Endodermal cell (in vitro differentiated cells): ENCODE results near the gene C13orf46. TPM values are rescaled to one million over a fixed set of nuclear protein-coding genes. Genes with fewer than 3 reads are reported as not detected.
A peak's percentile ranks its signal among the peaks of the same experiment; 100 is the strongest.

Source experiments
- DNase-seq: peaks from one replicate; pipeline ENCODE4 v3.0.0-alpha.2; 2017
- H3K27ac ChIP-seq: 2 replicates; pipeline ENCODE4 v1.5.1; 2013; ENCODE audit warnings: mild to moderate bottlenecking, low read depth, low read length, moderate library complexity
- H3K27me3 ChIP-seq: 2 replicates; pipeline ENCODE4 v1.6.1; 2013; ENCODE audit warnings: mild to moderate bottlenecking, low read length, moderate library complexity; ENCODE audit not compliant: insufficient read depth, control insufficient read depth, poor library complexity, severe bottlenecking
- H3K36me3 ChIP-seq: 2 replicates; pipeline ENCODE4 v1.7.0; 2013; ENCODE audit warnings: mild to moderate bottlenecking, low read length, moderate library complexity; ENCODE audit not compliant: control insufficient read depth, insufficient read depth
- H3K4me1 ChIP-seq: one replicate; pipeline ENCODE4 v1.7.0; 2013; ENCODE audit warnings: low read length; ENCODE audit not compliant: control insufficient read depth, insufficient read depth
- H3K4me3 ChIP-seq: 2 replicates; pipeline ENCODE4 v1.5.1; 2013; ENCODE audit warnings: mild to moderate bottlenecking, low read length, moderate library complexity
- H3K9ac ChIP-seq: 2 replicates; pipeline ENCODE4 v1.6.1; 2013; ENCODE audit warnings: mild to moderate bottlenecking, low read length, moderate library complexity; ENCODE audit not compliant: poor library complexity, severe bottlenecking; ENCODE audit errors: extremely low read depth
- H3K9me3 ChIP-seq: 2 replicates; pipeline ENCODE4 v1.6.1; 2013; ENCODE audit warnings: mild to moderate bottlenecking, low read length, moderate library complexity; ENCODE audit not compliant: control insufficient read depth
- H3K27ac Mint-ChIP-seq: 2 replicates; pipeline ENCODE4 v1.8.0; 2020; ENCODE audit warnings: mixed read lengths
- H3K27me3 Mint-ChIP-seq: 2 replicates; pipeline ENCODE4 v1.8.0; 2021; ENCODE audit warnings: mild to moderate bottlenecking, mixed read lengths; ENCODE audit not compliant: insufficient read depth
- H3K36me3 Mint-ChIP-seq: 2 replicates; pipeline ENCODE4 v1.8.0; 2020; ENCODE audit warnings: low read depth, mixed read lengths
- H3K4me1 Mint-ChIP-seq: 2 replicates; pipeline ENCODE4 v1.8.0; 2020; ENCODE audit warnings: mixed read lengths
- H3K4me3 Mint-ChIP-seq: 2 replicates; pipeline ENCODE4 v1.8.0; 2020; ENCODE audit warnings: mild to moderate bottlenecking, moderate library complexity, mixed read lengths
- H3K9me3 Mint-ChIP-seq: 2 replicates; pipeline ENCODE4 v1.8.0; 2020; ENCODE audit warnings: mild to moderate bottlenecking, mixed read lengths
- CTCF ChIP-seq: fragments of 200-600 bp; sonication (generic); conservative IDR thresholded peaks from 2 replicates; pipeline ENCODE4 v1.5.0; 2021; ENCODE audit warnings: antibody characterized with exemption, mild to moderate bottlenecking
- WGBS, 2 experiments: methylation state at CpG; one replicate each; pipeline versions ENCODE4 v1.1.5 to v1.1.7; 2013; ENCODE audit warnings: missing lambda C conversion rate in 2 of 2, mixed read lengths in 1 of 2; ENCODE audit not compliant: insufficient coverage in 1 of 2, insufficient read length in 1 of 2; 5-methylcytosine and 5-hydroxymethylcytosine counted together
- total RNA-seq, 2 donors: library from RNA; stranded (reverse); fragmentation: NEBNext Ultra II Directional in 1 of 2; extraction: Animal tissue kit (Norgen Biotek cat#: 25700) in 1 of 2; gene quantifications; 2 replicates in 1 of 2; 3 replicates in 1 of 2; pipeline ENCODE4 v1.2.1, GENCODE V29; 2021

The C13orf46 gene
- total RNA-seq, 2 donors from 2014 or later = 0.20 to 0.27 TPM

GRCh38 chr13:113938716-113939115, 35.2 kb downstream of the C13orf46 start:
- H3K27ac ChIP-seq = no peak overlapping the region
- H3K27me3 ChIP-seq = peaks cover 88% of the 10 kb centered on the region
- no peak for TF ChIP-seq CTCF
- Mint-ChIP-seq H3K27me3 (peaks cover 56% of the 10 kb centered on the region), H3K9me3 (peaks cover 3% of the 10 kb centered on the region), H3K4me1 (no peaks in the 10 kb centered on the region), H3K4me3 (no peak overlapping the region), H3K36me3 (no peaks in the 10 kb centered on the region), H3K27ac (no peak overlapping the region)
- H3K4me3 ChIP-seq = no peak overlapping the region
- no peak overlapping the region for H3K9ac ChIP-seq
- peaks cover 2% of the 10 kb centered on the region for H3K4me1 ChIP-seq
- 84 to 92% methylated on average over 10 to 11 of the region's 11 CpGs for WGBS, 2 experiments
- H3K36me3 ChIP-seq = no peaks in the 10 kb centered on the region
- H3K9me3 ChIP-seq = no peaks in the 10 kb centered on the region
- DNase-seq = no peak

DNA sequence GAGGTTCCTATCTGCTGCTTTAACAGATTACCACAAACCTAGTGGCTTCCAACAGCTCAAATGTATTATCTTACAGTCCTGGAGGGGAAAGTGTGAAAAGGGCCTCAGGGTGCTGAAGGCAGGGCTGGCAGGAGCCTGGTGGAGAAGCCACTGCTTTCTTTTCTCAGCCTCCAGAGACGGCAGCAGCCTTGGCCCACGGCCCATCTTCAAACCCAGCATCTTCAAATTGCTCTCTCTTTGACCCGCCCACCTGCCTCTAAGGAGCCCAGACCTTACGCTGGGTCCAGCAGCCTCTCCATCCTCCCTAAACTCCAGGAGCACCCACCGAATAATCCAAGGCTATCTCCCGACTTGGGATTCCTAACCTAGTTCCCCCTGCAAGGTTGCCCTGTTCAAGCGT, 35.6 kb downstream of the C13orf46 start:
- no peaks in the 10 kb centered on the region for H3K4me1 Mint-ChIP-seq
- peaks cover 51% of the 10 kb centered on the region for H3K27me3 Mint-ChIP-seq
- Histone ChIP-seq H3K9ac (no peak overlapping the region), H3K27ac (no peak overlapping the region), H3K4me1 (peaks cover 2% of the 10 kb centered on the region), H3K9me3 (no peaks in the 10 kb centered on the region), H3K27me3 (peaks cover 87% of the 10 kb centered on the region), H3K36me3 (no peaks in the 10 kb centered on the region), H3K4me3 (no peak overlapping the region)
- WGBS, 2 experiments = 81 to 93% methylated on average over 5 to 7 of the region's 7 CpGs
- H3K36me3 Mint-ChIP-seq = no peaks in the 10 kb centered on the region
- no peak for DNase-seq
- H3K4me3 Mint-ChIP-seq = no peak overlapping the region
- no peak overlapping the region for H3K27ac Mint-ChIP-seq
- TF ChIP-seq CTCF = no peak
- H3K9me3 Mint-ChIP-seq = peaks cover 3% of the 10 kb centered on the region

GRCh38 chr13:113937527-113938180, 36.2 kb downstream of the C13orf46 start:
- H3K4me3 Mint-ChIP-seq = no peak overlapping the region
- no peaks in the 10 kb centered on the region for H3K4me1 Mint-ChIP-seq
- no peak for DNase-seq
- H3K27ac Mint-ChIP-seq = no peak overlapping the region
- TF ChIP-seq CTCF = no peak
- peaks cover 82% of the 10 kb centered on the region for H3K27me3 ChIP-seq
- no peaks in the 10 kb centered on the region for H3K36me3 ChIP-seq
- 88 to 90% methylated on average over 19 to 20 of the region's 20 CpGs for WGBS, 2 experiments
- H3K4me1 ChIP-seq = peaks cover 2% of the 10 kb centered on the region
- H3K4me3 ChIP-seq = no peak overlapping the region
- no peaks in the 10 kb centered on the region for H3K9me3 ChIP-seq
- H3K27ac ChIP-seq = peak overlapping the region; percentile 47
- peaks cover 3% of the 10 kb centered on the region for H3K9me3 Mint-ChIP-seq
- H3K9ac ChIP-seq = no peak overlapping the region
- H3K27me3 Mint-ChIP-seq = peaks cover 48% of the 10 kb centered on the region
- no peaks in the 10 kb centered on the region for H3K36me3 Mint-ChIP-seq
